ENCODE data around the gene KIAA1328.
A peak's percentile ranks its signal among the peaks of the same experiment; 100 is the strongest.

KIAA1328 gene

GRCh38 chr18:37253394-37254235 lies 424.7 kb downstream of the KIAA1328 start:
- peak; percentile 8 for DNase-seq (ENCODE audit: low read depth)

GRCh38 chr18:37254236-37254754 lies 425.4 kb downstream of the KIAA1328 start:
- DNase-seq (ENCODE audit: low read depth) = no peak

DNA sequence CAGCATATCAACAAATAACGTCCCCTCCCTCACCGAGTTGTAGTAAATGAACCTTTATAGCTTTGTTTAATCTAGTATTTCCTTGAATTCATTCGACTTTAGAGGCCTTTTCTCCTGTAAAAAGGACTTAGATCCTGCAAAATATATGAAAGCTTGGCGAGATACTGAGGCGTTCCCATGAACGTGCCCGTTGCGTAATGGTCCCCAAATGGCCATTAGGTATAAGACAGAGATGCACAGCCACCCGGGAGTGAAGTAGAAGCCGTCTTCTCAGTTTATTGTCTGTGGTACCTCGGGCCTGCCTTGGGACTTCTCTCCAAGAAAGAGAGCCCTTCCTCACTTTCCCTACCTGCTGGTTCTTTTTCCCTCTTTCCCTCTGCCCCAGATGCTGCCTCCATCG lies 426.0 kb downstream of the KIAA1328 start:
- no peak for DNase-seq (ENCODE audit: low read depth)

DNA sequence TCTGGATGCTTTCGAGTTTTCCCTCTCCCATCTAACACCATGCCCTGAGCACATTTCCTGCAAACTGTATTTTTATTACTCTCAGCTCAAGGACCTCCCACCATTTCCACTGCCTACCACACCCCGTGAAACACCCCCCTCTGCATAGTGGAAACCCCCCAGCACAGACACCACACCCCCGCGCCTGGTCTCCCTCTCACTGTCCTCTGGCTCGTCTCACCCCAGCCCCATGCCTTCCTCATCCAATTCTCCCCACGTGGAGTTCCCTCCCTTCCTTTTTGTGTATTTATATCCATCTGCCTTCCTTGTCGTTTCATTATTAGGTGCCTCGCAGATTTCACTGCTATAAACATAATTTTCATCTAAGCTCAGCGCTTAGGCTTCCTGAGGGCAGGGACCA lies 429.2 kb downstream of the KIAA1328 start:
- no peak for DNase-seq (ENCODE audit: low read depth)

GRCh38 chr18:37258819-37259218 lies 429.9 kb downstream of the KIAA1328 start:
- DNase-seq (ENCODE audit: low read depth) = no peak

DNA sequence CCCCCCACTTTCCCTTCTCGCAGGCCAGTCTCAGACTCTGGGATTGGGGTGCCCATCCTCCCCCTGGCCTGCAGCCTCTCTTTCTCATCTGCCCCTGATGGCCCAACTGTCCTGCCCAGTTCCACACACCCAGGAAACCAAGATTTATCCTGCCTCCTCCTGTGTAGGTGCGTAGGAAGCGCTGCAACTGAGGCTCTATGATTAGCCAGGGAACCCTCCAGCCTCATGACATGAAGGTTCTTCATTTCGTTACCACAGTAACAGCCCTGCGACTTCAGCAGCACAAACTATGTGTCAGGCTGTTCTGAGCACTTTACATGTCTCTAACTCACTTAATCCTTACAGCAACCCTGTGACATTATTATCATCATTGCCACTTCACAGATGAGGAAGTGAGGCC lies 430.8 kb downstream of the KIAA1328 start:
- no peak for DNase-seq (ENCODE audit: low read depth)

GRCh38 chr18:37260367-37261093 lies 431.6 kb downstream of the KIAA1328 start:
- DNase-seq (ENCODE audit: low read depth) = no peak

GRCh38 chr18:37261246-37261840 lies 432.4 kb downstream of the KIAA1328 start:
- no peak for DNase-seq (ENCODE audit: low read depth)

DNA sequence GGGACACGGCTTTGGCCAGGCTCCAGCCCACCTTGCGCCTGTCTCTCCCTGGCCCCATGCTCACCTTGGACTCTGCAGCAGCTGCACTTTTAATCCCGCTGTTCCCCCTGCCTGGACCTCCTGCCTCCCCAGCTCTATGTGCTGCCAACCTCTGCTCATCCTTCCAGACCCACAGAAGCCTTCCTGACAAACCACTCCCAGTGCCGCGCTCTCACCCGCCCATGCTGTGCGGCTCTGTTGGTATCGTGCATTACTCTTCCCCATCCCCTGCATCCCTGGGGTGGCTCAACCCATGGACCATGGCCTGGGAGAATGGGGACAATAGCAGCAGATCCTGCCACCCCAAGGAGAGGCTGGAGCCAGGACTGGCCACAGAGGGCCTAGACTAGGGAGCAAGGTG lies 433.1 kb downstream of the KIAA1328 start:
- no peak for DNase-seq (ENCODE audit: low read depth)

DNA sequence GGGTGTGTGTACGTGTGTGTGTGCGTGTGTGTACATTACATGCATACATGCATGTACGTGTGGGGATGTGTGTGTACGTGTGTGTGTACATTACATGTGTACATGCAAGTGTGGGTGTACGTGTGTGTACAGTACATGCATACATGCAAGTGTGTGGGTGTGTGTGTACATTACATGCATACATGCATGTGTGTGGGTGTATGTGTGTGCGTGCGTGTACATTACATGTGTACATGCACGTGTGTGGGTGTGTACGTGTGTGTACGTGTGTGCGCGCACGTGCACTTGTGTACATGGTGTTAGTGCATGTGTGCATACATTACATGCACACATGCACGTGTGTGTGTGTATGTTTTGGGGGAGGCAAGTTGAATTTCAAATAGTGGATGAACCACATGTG lies 436.0 kb downstream of the KIAA1328 start:
- DNase-seq (ENCODE audit: low read depth) = no peak

DNA sequence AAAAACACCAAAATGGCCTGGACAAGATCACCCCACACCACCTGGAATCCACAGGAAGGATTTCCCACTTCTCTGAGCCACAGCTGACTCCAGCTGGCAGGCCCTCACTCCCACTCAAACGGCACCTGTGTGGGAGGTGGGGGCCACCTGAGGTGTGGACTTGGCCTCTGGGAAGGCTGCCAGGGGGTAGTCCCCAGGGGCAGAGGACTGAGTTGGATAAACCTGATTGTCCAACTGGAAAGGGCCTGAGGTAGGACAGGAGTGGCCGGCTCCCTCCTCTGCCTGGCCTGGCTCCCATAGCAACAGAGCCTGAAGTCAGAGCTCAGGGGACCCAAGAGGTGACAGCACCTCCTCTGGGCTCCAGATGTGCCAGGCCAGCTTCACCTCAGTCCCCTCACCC lies 436.5 kb downstream of the KIAA1328 start:
- no peak for DNase-seq (ENCODE audit: low read depth)

DNA sequence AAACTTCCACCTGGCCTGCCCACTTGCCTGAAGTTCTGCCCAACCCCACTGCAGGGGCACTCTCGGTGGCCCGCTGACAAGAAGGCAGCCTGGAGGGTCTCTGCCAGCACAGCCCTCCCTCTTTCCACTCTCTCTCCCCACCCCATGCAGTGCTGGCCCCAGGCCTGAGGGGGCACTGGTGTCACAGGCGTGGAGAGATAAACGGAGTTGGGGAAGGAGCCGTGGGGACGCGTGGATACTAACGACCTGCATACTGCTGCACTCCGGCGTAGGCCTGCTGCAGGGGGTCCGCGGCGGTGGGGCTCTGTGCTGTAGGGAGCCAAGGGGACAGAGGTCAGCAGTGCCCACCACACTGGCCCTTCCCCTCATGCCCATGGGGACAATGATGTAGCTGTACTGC lies 437.4 kb downstream of the KIAA1328 start:
- DNase-seq (ENCODE audit: low read depth) = no peak

DNA sequence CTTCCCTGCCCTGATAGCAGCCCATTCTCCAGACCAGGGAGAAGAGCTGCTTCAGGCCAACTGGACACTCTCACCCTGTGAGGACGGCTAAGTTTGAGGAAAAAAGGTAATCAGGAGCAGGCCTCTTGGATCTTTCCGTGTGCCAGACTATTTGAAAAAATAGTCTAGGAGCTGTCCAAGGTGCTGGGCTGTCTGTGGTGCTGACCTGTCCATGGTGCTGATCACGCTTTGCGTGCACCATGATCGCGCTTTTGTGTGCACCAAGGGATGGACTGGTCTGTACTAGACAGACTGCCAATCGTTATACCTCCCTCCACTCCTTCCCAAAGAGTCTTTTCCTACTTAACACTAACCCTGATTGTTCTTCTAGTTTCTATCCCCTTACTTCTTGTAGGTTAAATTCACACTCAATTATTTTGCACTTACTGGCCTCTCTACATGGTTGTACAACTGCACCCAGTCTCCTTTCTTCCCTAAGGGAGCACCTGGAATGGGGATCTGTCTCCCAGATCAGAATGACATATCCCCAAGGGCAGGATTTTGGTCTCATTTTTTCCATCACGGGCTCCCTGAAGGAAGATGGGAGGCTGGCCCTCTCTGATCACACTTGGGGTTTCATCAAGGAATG lies 441.2 kb downstream of the KIAA1328 start:
- DNase-seq (ENCODE audit: low read depth) = peak; percentile 4

GRCh38 chr18:37270666-37271052 lies 441.7 kb downstream of the KIAA1328 start:
- DNase-seq (ENCODE audit: low read depth) = no peak

DNA sequence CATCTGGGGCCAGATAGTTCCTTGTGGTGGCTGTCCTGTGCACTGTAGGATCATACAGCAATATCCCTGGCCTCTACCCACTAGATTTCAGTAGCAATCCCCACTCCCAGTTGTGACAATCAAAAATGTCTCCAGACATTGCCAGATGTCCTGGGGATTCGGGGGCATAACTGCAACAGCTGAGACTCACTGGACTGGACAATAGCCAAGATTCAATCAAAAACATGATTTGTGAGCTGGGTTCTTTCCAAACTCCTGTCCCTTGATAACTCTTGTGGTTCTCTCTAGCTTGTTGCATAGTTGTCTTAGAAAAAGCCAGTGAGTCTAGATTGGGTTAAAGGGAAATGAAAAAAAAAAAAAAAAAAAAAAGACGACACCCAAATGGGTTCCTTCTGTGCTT lies 443.3 kb downstream of the KIAA1328 start:
- DNase-seq (ENCODE audit: low read depth) = no peak

DNA sequence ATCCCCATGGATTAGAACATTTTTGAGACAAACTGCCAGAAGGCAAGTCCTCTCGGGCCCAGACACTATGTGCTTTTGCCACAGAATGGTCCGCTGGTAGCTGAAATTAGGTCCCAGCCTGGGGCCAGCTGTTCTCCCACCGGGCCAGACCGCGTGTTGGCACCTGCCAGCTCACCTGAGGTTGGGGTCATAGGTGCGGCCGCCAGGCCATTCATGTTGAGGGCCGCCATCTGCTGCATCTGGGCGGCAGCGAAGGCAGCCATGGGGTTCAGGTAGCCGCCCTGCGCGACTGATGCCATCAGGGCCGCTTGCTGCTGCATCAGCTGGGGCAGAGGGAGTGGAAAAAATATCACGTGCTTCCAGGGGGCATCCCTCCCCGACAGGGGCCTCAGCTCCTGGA lies 443.9 kb downstream of the KIAA1328 start:
- no peak for DNase-seq (ENCODE audit: low read depth)

GRCh38 chr18:37274309-37275236 lies 445.6 kb downstream of the KIAA1328 start:
- no peak for DNase-seq (ENCODE audit: low read depth)

DNA sequence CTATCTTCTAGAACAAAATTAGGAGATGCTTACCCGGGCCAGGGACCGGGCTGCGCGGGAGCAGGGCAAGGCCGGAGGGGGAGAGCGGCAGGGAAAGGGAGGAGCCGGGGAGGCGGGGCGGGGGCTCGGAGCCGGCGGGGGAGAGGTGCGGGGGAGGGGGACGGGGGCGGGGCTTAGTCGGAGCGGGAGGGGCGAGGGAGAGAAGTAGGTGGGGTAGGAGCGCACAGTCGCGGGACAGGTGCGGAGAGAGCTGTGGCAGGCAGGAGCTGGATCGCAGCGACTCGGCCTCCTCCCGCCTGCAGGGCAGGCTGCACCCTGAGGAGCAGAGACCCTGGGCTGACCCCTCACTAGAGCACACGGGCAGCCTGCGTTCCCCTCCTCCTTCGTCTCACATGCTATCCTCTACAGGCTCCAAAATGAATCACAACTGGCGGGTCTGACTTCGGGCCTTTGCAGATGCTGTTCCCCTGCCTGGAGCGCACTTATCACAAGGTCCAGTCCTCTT lies 446.4 kb downstream of the KIAA1328 start:
- DNase-seq (ENCODE audit: low read depth) = no peak

GRCh38 chr18:37276111-37276890 lies 447.4 kb downstream of the KIAA1328 start:
- no peak for DNase-seq (ENCODE audit: low read depth)

- no peak for DNase-seq (ENCODE audit: low read depth)
Measured at GRCh38 chr18:37277804-37278203, 448.9 kb downstream of the KIAA1328 start.
